HFFc6 (cell line): ENCODE measurements around the gene ECE1. TPM values are rescaled to one million over a fixed set of nuclear protein-coding genes. Genes with fewer than 3 reads are reported as not detected.
"Not testable (repeated sequence)": the region's sequence is repeated elsewhere in the genome, so short reads cannot be mapped to it uniquely, and the experiment has no call there.

Experiments used
- DNase-seq: peaks from one replicate; pipeline ENCODE4 v3.0.0-alpha.2; 2018
- H3K27ac Mint-ChIP-seq: 2 replicates; pipeline ENCODE4 v1.8.0; 2020; ENCODE audit warnings: mild to moderate bottlenecking, mixed read lengths
- H3K27me3 Mint-ChIP-seq: 2 replicates; pipeline ENCODE4 v1.8.0; 2021; ENCODE audit warnings: mild to moderate bottlenecking, moderate library complexity, mixed read lengths; ENCODE audit not compliant: insufficient read depth
- H3K36me3 Mint-ChIP-seq: 2 replicates; pipeline ENCODE4 v1.8.0; 2021; ENCODE audit warnings: low read depth, mixed read lengths
- H3K4me1 Mint-ChIP-seq: 2 replicates; pipeline ENCODE4 v1.8.0; 2020; ENCODE audit warnings: low read depth, mixed read lengths
- H3K4me3 Mint-ChIP-seq: 2 replicates; pipeline ENCODE4 v1.8.0; 2020; ENCODE audit warnings: mild to moderate bottlenecking, moderate library complexity, mixed read lengths
- H3K9me3 Mint-ChIP-seq: 2 replicates; pipeline ENCODE4 v1.8.0; 2020; ENCODE audit warnings: mild to moderate bottlenecking, mixed read lengths
- CTCF ChIP-seq: fragments of 200-600 bp; sonication (generic); IDR thresholded peaks from 2 replicates; pipeline ENCODE4 v1.5.0; 2021; ENCODE audit warnings: antibody characterized with exemption, mild to moderate bottlenecking
- total RNA-seq, 6 experiments: library from RNA; stranded (reverse); fragmentation: NEBNext Ultra II Directional; extraction: Animal tissue kit (Norgen Biotek cat#: 25700); gene quantifications; 2 replicates in 1 of 6; 3 replicates in 5 of 6; pipeline ENCODE4 v1.2.3, GENCODE V29; 2021

Gene ECE1
- total RNA-seq, 6 experiments from 2014 or later, result 116 to 134 (median 124) TPM

DNA sequence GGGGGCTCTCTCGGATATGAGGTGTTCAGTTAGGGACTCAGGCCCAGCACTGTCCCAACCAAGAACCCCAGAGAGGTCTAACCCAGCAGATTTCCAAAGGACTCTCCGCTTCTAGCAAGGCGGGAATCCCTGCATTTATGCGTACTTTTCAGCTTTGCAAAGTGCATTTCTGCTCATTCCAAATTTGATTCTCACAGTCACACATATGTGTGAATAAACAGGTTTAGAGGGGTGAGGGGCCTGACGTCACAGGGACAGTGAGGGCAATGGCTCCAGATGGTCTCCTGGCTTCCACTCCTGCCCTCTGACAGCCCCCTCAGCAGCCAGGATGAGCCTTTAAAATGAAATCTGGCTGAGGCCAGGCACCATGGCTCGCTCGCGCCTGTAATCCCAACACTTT lies 921 bp upstream of the ECE1 start:
- no peak for TF ChIP-seq CTCF
- H3K9me3 Mint-ChIP-seq, result no peaks in the 10 kb centered on the region
- DNase-seq, result no peak
- peak overlapping the region; percentile 88; the same call in 1 of the 2 replicates for H3K4me3 Mint-ChIP-seq
- H3K27me3 Mint-ChIP-seq, result peaks cover 3% of the 10 kb centered on the region; the same call in 1 of the 2 replicates
- peaks cover 55% of the 10 kb centered on the region for H3K4me1 Mint-ChIP-seq
- H3K36me3 Mint-ChIP-seq, result peaks cover 4% of the 10 kb centered on the region; the same call in 1 of the 2 replicates
- peak overlapping the region; percentile 84 for H3K27ac Mint-ChIP-seq

- peak; percentile 17; the same call in 1 of the 2 replicates for TF ChIP-seq CTCF
- Mint-ChIP-seq H3K27me3 (peaks cover 3% of the 10 kb centered on the region; the same call in 1 of the 2 replicates), H3K27ac (peak overlapping the region; percentile 84), H3K36me3 (peaks cover 4% of the 10 kb centered on the region; the same call in 1 of the 2 replicates), H3K4me1 (peaks cover 49% of the 10 kb centered on the region), H3K9me3 (no peaks in the 10 kb centered on the region), H3K4me3 (peak overlapping the region; percentile 88)
- DNase-seq, result no peak
These were observed 282 bp upstream of the ECE1 start for GRCh38 chr1:21290546-21290944.

GRCh38 chr1:21289127-21289526 lies 1.1 kb downstream of the ECE1 start:
- H3K27me3 Mint-ChIP-seq, result 0 out of 2 replicates have a peak, but pooled peaks cover 1% of the 10 kb centered on the region
- TF ChIP-seq CTCF, result no peak
- peaks cover 4% of the 10 kb centered on the region; the same call in 1 of the 2 replicates for H3K36me3 Mint-ChIP-seq
- no peak for DNase-seq
- H3K4me3 Mint-ChIP-seq, result peak overlapping the region; percentile 92
- H3K9me3 Mint-ChIP-seq, result no peaks in the 10 kb centered on the region
- peaks cover 35% of the 10 kb centered on the region for H3K4me1 Mint-ChIP-seq
- peak overlapping the region; percentile 64; the same call in 1 of the 2 replicates for H3K27ac Mint-ChIP-seq

DNA sequence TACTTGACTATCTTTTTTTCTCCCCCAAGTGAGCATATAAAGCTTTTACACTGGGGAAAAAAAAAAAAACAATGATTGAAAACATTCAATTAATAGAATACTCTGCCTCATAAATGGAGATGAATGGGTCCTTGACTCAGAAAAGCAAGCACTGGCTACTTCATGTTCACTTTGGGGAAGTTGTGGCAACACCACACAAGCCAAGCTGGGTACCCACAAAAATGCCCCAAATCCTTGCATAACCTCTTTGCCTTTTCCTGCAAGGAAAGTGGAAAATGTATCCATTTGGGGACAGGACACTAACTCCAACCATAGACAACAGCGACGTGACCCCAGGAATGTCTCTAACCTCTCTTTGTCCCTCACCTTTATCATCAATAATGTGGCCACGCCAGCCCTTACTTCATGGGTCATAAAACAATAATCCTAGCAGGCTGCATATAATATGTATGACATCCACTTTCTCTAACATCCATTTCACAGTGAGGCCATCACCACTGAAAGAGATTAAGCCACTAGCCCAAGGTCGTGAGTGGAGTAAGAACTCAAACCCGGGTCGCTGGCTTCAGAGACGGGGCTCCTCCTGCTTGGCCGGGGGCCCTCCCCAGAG lies 2.3 kb downstream of the ECE1 start:
- peaks cover 4% of the 10 kb centered on the region; the same call in 1 of the 2 replicates for H3K36me3 Mint-ChIP-seq
- H3K9me3 Mint-ChIP-seq, result no peaks in the 10 kb centered on the region
- H3K4me3 Mint-ChIP-seq, result no peak overlapping the region
- TF ChIP-seq CTCF, result no peak
- peaks cover 23% of the 10 kb centered on the region for H3K4me1 Mint-ChIP-seq
- H3K27me3 Mint-ChIP-seq, result 0 out of 2 replicates have a peak, but pooled peaks cover 1% of the 10 kb centered on the region
- DNase-seq, result no peak
- no peak overlapping the region for H3K27ac Mint-ChIP-seq

DNA sequence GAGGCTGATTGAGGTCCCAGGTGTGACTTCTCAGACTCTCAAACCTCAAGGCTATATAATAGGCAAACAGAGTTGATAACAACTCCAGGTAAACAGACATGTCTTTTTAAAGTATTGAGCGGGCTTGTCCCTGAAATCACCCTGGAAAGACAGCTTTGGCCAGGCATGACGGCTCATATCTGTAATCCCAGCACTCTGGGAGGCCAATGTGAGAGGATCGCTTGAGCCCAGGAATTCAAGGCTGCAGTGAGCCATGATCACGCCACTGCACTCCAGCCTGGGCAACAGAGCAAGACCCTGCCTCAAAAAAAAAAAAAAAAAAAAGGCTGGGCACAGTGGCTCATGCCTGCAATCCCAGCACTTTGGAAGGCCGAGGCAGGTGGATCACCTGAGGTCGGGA lies 4.9 kb downstream of the ECE1 start:
- peaks cover 21% of the 10 kb centered on the region for H3K4me1 Mint-ChIP-seq

DNA sequence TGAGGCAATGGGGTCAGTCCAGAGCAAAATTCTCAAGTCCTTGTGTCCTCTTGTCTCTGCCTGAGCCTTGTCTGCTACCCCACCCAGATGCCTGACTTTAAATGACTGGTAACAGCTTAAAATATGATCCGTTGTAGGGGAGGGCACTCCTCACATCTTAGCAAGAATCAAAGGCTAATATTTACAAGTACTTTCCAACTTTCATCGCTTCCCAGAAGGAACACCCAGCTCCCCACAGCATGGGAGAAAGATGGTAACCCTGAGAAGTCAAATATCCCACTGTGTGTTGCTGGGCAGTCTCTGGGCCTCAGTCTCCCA lies 5.2 kb downstream of the ECE1 start:
- no peak overlapping the region for H3K4me3 Mint-ChIP-seq
- H3K4me1 Mint-ChIP-seq, result peaks cover 25% of the 10 kb centered on the region
- no peak for TF ChIP-seq CTCF
- H3K9me3 Mint-ChIP-seq, result no peaks in the 10 kb centered on the region
- DNase-seq, result no peak
- peaks cover 10% of the 10 kb centered on the region for H3K36me3 Mint-ChIP-seq
- no peak overlapping the region for H3K27ac Mint-ChIP-seq
- no peaks in the 10 kb centered on the region; the same call in 1 of the 2 replicates for H3K27me3 Mint-ChIP-seq

More for the DNA sequence above, 4.9 kb downstream of the ECE1 start:
- not testable (repeated sequence) for H3K36me3 Mint-ChIP-seq, H3K27me3 Mint-ChIP-seq, H3K9me3 Mint-ChIP-seq, H3K4me3 Mint-ChIP-seq, DNase-seq, H3K27ac Mint-ChIP-seq
